Keratinocyte (primary cell): ENCODE measurements around the gene NCAPD3. TPM values are rescaled to one million over a fixed set of nuclear protein-coding genes. Genes with fewer than 3 reads are reported as not detected.

Experiments
- DNase-seq: peaks from one replicate; pipeline ENCODE4 v3.0.0-alpha.2; 2011; ENCODE audit warnings: low read depth, missing footprints, low spot score
- FAIRE-seq: peaks from 2 replicates; lab custom pipeline; 2011; peaks lifted over from hg19 to GRCh38; lab: Jason Lieb, UNC
- H2AFZ ChIP-seq: 2 replicates; pipeline ENCODE4 v1.6.0; 2012; ENCODE audit warnings: low read length, control low read depth, inconsistent platforms; ENCODE audit not compliant: control insufficient read depth
- H3K27ac ChIP-seq: 2 replicates; pipeline ENCODE4 v1.5.1; 2011; ENCODE audit warnings: low read length; ENCODE audit not compliant: control insufficient read depth, insufficient read depth
- H3K27me3 ChIP-seq: 3 replicates; pipeline ENCODE4 v1.6.0; 2011; ENCODE audit warnings: low read length; ENCODE audit not compliant: control insufficient read depth, insufficient read depth; ENCODE audit errors: extremely low read depth
- H3K36me3 ChIP-seq, 2 experiments: 2 replicates in 1 of 2; 3 replicates in 1 of 2; pipeline ENCODE4 v1.5.1; 2011; ENCODE audit warnings: low read length in 2 of 2, mild to moderate bottlenecking in 1 of 2; ENCODE audit not compliant: control insufficient read depth in 2 of 2, insufficient read depth in 2 of 2; ENCODE audit errors: extremely low read depth in 1 of 2
- H3K4me1 ChIP-seq: 3 replicates; pipeline ENCODE4 v1.5.1; 2011; ENCODE audit warnings: low read length; ENCODE audit not compliant: control insufficient read depth, insufficient read depth; ENCODE audit errors: extremely low read depth
- H3K4me2 ChIP-seq: 3 replicates; pipeline ENCODE4 v1.6.0; 2011; ENCODE audit warnings: low read depth, low read length; ENCODE audit not compliant: control insufficient read depth, insufficient read depth; ENCODE audit errors: extremely low read depth
- H3K4me3 ChIP-seq, 3 experiments: fragments of 200-600 bp in 1 of 3; sonication (generic) in 1 of 3; 2 replicates in 2 of 3; 3 replicates in 1 of 3; pipeline ENCODE4 v1.5.1; 2011 to 2016; ENCODE audit warnings: low read length in 3 of 3, mild to moderate bottlenecking in 3 of 3, control low read depth in 2 of 3, inconsistent platforms in 1 of 3, low read depth in 1 of 3, mixed read lengths in 1 of 3, mixed run types in 1 of 3, moderate library complexity in 1 of 3; ENCODE audit not compliant: control insufficient read depth in 2 of 3, insufficient read depth in 2 of 3; ENCODE audit errors: extremely low read depth in 1 of 3
- H3K79me2 ChIP-seq: 2 replicates; pipeline ENCODE4 v1.6.0; 2012; ENCODE audit warnings: low read length; ENCODE audit not compliant: control insufficient read depth, insufficient read depth
- H3K9ac ChIP-seq: 3 replicates; pipeline ENCODE4 v1.6.0; 2011; ENCODE audit warnings: low read length; ENCODE audit not compliant: control insufficient read depth, insufficient read depth; ENCODE audit errors: extremely low read depth
- H3K9me1 ChIP-seq: 3 replicates; pipeline ENCODE4 v1.6.0; 2011; ENCODE audit warnings: low read length; ENCODE audit not compliant: control insufficient read depth, insufficient read depth; ENCODE audit errors: extremely low read depth
- H3K9me3 ChIP-seq: 2 replicates; pipeline ENCODE4 v1.5.1; 2012; ENCODE audit warnings: low read depth, low read length; ENCODE audit not compliant: control insufficient read depth
- H4K20me1 ChIP-seq: 3 replicates; pipeline ENCODE4 v1.6.0; 2011; ENCODE audit warnings: low read length; ENCODE audit not compliant: control insufficient read depth, insufficient read depth; ENCODE audit errors: extremely low read depth
- EZH2 ChIP-seq: IDR thresholded peaks from one replicate; pipeline ENCODE4 v1.6.1; 2012; ENCODE audit warnings: inconsistent platforms, mild to moderate bottlenecking, low read length, moderate library complexity
- dilution Hi-C: fragments of 300-500 bp; cut with MboI; formaldehyde crosslinking; loops from one replicate; pipeline ENCODE4 v1.7.0; 2020; ENCODE audit warnings: low sequenced_read_pairs; ENCODE audit not compliant: extremely low pct_ligation_motif_present
- polyA plus RNA-seq, 5 experiments: library from polyadenylated mRNA; depleted of rRNA in 3 of 5; stranded (reverse) in 3 of 5; stranded (forward) in 1 of 5; unstranded in 1 of 5; fragments of >200 nt; gene quantifications; 1 replicate in 1 of 5; 2 replicates in 3 of 5; 3 replicates in 1 of 5; pipeline versions ENCODE4 v1.2.1 to v1.2.3, GENCODE V29; 2011 to 2012; ENCODE audit warnings: missing spikeins in 2 of 5, low read depth in 1 of 5, low replicate concordance in 1 of 5
- TF ChIP-seq, protein P1 (sequence below), 3 experiments: IDR thresholded peaks in 1 of 3; conservative IDR thresholded peaks in 1 of 3; optimal IDR thresholded peaks in 1 of 3; 2 replicates in 2 of 3; 3 replicates in 1 of 3; pipeline versions ENCODE3 to v1.5.1; 2011; ENCODE audit warnings: low read length in 3 of 3, mild to moderate bottlenecking in 3 of 3, moderate library complexity in 2 of 3, control low read depth in 1 of 3, inconsistent platforms in 1 of 3; ENCODE audit not compliant: insufficient read depth in 2 of 3; ENCODE audit errors: extremely low read depth in 1 of 3

Gene NCAPD3
- polyA plus RNA-seq, 1 donor (not counting 4 experiments of a cell fraction or from before 2014, with no cell fraction given) = 23.0 TPM

DNA sequence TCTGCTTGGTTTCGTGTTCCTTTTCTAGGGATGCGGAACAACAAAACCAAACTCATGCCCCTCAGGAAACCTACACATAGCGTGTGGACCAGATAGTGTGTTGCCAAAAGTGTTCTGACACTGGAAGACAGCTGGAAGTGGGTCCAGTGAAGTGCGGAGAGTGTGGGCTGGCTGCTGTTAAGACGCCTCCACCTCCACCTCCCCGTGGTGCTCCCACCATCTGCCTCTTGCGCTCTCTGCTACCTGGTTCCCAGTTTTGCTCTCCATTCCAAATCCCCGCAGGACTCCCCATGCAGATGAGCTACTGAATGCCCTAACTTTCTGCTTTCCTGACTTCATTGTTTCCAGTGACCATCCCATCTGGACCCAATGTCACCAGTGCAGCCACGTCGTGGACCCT lies 51.8 kb downstream of the NCAPD3 start:
- H3K4me2 ChIP-seq = no peak overlapping the region
- H3K27me3 ChIP-seq = no peaks in the 10 kb centered on the region
- H3K4me1 ChIP-seq = no peaks in the 10 kb centered on the region
- dilution Hi-C loops = no loop called here
- FAIRE-seq (no peak), DNase-seq (no peak)
- peaks cover 21 to 34% of the 10 kb centered on the region in 2 experiments for H3K36me3 ChIP-seq
- no peak overlapping the region for H3K27ac ChIP-seq
- TF ChIP-seq EZH2 = no peak
- TF ChIP-seq, protein P1, sequence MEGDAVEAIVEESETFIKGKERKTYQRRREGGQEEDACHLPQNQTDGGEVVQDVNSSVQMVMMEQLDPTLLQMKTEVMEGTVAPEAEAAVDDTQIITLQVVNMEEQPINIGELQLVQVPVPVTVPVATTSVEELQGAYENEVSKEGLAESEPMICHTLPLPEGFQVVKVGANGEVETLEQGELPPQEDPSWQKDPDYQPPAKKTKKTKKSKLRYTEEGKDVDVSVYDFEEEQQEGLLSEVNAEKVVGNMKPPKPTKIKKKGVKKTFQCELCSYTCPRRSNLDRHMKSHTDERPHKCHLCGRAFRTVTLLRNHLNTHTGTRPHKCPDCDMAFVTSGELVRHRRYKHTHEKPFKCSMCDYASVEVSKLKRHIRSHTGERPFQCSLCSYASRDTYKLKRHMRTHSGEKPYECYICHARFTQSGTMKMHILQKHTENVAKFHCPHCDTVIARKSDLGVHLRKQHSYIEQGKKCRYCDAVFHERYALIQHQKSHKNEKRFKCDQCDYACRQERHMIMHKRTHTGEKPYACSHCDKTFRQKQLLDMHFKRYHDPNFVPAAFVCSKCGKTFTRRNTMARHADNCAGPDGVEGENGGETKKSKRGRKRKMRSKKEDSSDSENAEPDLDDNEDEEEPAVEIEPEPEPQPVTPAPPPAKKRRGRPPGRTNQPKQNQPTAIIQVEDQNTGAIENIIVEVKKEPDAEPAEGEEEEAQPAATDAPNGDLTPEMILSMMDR (optimal IDR thresholded peaks at IDR 0.05 in 1 of 3, IDR thresholded peaks at IDR 0.05 in 1 of 3, conservative IDR thresholded peaks at IDR 0.05 in 1 of 3; ENCODE audit: extremely low read depth in 1 of 3, insufficient read depth in 2 of 3, low read length in 3 of 3) = no peak
- no peaks in the 10 kb centered on the region for H3K79me2 ChIP-seq
- no peaks in the 10 kb centered on the region for H4K20me1 ChIP-seq
- no peaks in the 10 kb centered on the region for H3K9me3 ChIP-seq
- H3K4me3 ChIP-seq = no peak overlapping the region
- H3K9me1 ChIP-seq = no peaks in the 10 kb centered on the region
- no peak overlapping the region for H3K9ac ChIP-seq
- H2AFZ ChIP-seq = no peak overlapping the region

DNA sequence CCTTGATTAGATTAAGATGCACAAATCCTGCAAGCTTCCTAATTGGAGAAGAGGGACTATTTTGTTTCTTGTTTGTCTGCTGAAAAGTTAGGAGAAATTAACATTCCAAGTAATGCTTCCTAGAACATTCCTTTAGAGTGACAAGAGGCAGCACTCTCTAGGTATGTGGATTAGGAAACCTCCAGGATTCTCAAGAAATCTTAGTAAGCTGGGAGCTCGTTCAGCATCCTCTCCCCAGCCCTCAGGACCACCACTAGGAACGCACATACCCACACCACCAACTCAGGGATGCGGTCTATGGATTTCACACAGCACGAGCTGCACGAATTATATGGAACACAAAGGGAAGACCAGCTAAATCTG lies 52.9 kb downstream of the NCAPD3 start:
- dilution Hi-C loops = no loop called here
- FAIRE-seq = no peak

More for the DNA sequence above, 52.9 kb downstream of the NCAPD3 start:
- Histone ChIP-seq H3K36me3 (peaks cover 17 to 25% of the 10 kb centered on the region in 2 experiments), H4K20me1 (no peaks in the 10 kb centered on the region), H3K4me2 (no peak overlapping the region), H3K9ac (no peak overlapping the region), H3K27ac (no peak overlapping the region), H3K9me1 (no peaks in the 10 kb centered on the region), H3K9me3 (no peaks in the 10 kb centered on the region), H3K4me3 (no peak overlapping the region), H3K4me1 (no peaks in the 10 kb centered on the region), H3K79me2 (no peaks in the 10 kb centered on the region), H3K27me3 (no peaks in the 10 kb centered on the region), H2AFZ (no peak overlapping the region)
- DNase-seq = no peak
- TF ChIP-seq EZH2 = no peak
- TF ChIP-seq, protein P1 (optimal IDR thresholded peaks at IDR 0.05 in 1 of 3, IDR thresholded peaks at IDR 0.05 in 1 of 3, conservative IDR thresholded peaks at IDR 0.05 in 1 of 3; ENCODE audit: extremely low read depth in 1 of 3, insufficient read depth in 2 of 3, low read length in 3 of 3) = no peak
